Measurements from ENCODE around the gene RCSD1. TPM values are rescaled to one million over a fixed set of nuclear protein-coding genes. Genes with fewer than 3 reads are reported as not detected.

Gene RCSD1
- total and polyA plus RNA-seq, 2 donors (not counting 3 experiments of a cell fraction or from before 2014, with no cell fraction given): 0.08 to 1.00 TPM

- H3K79me2 ChIP-seq (ENCODE audit: control insufficient read depth, insufficient read depth, low read length): no peaks in the 10 kb centered on the region
- H2AFZ ChIP-seq (ENCODE audit: low read depth, low read length): no peak overlapping the region
- H3K9ac ChIP-seq (replicated peaks; ENCODE audit: extremely low read depth, insufficient read depth, low read length): no peak overlapping the region
- CTCF ChIA-PET: interaction anchor here (1.3 kb wide), 1 partner anchor 94 kb away, joined by 5 read pairs; no protein-coding TSS in a partner anchor
- H3K36me3 ChIP-seq (ENCODE audit: control insufficient read depth in 2 of 2, extremely low read depth in 1 of 2, insufficient read depth in 2 of 2, low read length in 2 of 2): no peaks in the 10 kb centered on the region
- H3K4me3 ChIP-seq (replicated peaks in 1 of 3; ENCODE audit: insufficient read depth in 1 of 3, low read depth in 1 of 3, low read length in 3 of 3): no peak overlapping the region
- dilution Hi-C loops (cut with MboI; ENCODE audit: extremely low pct_ligation_motif_present, low sequenced_read_pairs) (no loop called here), intact Hi-C loops (cut with micrococcal nuclease) (no loop called here)
- BruUV-seq (replicated peaks): no TSS peak
- DNase-seq (ENCODE audit: low read depth, low spot score) (no peak), FAIRE-seq (no peak)
- H3K9me1 ChIP-seq (replicated peaks; ENCODE audit: control insufficient read depth, extremely low read depth, insufficient read depth, low read length): no peaks in the 10 kb centered on the region
- no peaks in the 10 kb centered on the region for H3K9me3 ChIP-seq (replicated peaks; ENCODE audit: control insufficient read depth, insufficient read depth, low read length)
- H3K4me1 ChIP-seq (ENCODE audit: control insufficient read depth, extremely low read depth, insufficient read depth, low read length): no peaks in the 10 kb centered on the region
- no peaks in the 10 kb centered on the region for H3K27me3 ChIP-seq (ENCODE audit: control insufficient read depth in 2 of 2, insufficient read depth in 2 of 2, low read length in 2 of 2)
- H4K20me1 ChIP-seq (replicated peaks; ENCODE audit: control insufficient read depth, extremely low read depth, insufficient read depth, low read length): no peaks in the 10 kb centered on the region
- no peak overlapping the region for H3K27ac ChIP-seq (ENCODE audit: insufficient read depth, low read depth, low read length)
- POLR2A ChIA-PET: no interaction called here
- H3K4me2 ChIP-seq (ENCODE audit: insufficient read depth, low read length): no peak overlapping the region
- no peak for TF ChIP-seq POLR2A (IDR thresholded peaks at IDR 0.05; ENCODE audit: low read depth, low read length)
- no peak for TF ChIP-seq JUN (IDR thresholded peaks at IDR 0.05; ENCODE audit: borderline replicate concordance, insufficient read depth, insufficient read length, low read depth)
- no peak for TF ChIP-seq CTCF (IDR thresholded peaks at IDR 0.05; ENCODE audit: extremely low read depth in 1 of 2, insufficient read depth in 1 of 2, low read depth in 1 of 2, low read length in 2 of 2)
- no peak for TF ChIP-seq GATA2 (IDR thresholded peaks at IDR 0.05; ENCODE audit: insufficient read depth, insufficient read length, low read depth, low read length)
- TF ChIP-seq MAX (IDR thresholded peaks at IDR 0.05; ENCODE audit: insufficient read depth, insufficient read length): no peak
- TF ChIP-seq FOS (IDR thresholded peaks at IDR 0.05; ENCODE audit: borderline replicate concordance, insufficient read depth, low read length): no peak
- TF ChIP-seq EZH2 (IDR thresholded peaks at IDR 0.05; ENCODE audit: borderline replicate concordance, low read depth, low read length, severe bottlenecking): no peak
- no peak for TF ChIP-seq MYC (IDR thresholded peaks at IDR 0.05; ENCODE audit: low read depth, low read length)
- TF ChIP-seq POLR2AphosphoS5 (IDR thresholded peaks at IDR 0.05; ENCODE audit: insufficient read depth, low read depth, low read length): no peak
Observed at GRCh38 chr1:167593860-167594259, 36.2 kb upstream of the RCSD1 start.
